SKM-1 (cell line): ENCODE results near the gene USP38.
"Not testable (repeated sequence)": the region's sequence is repeated elsewhere in the genome, so short reads cannot be mapped to it uniquely, and the experiment has no call there.

Source experiments
- DNase-seq: peaks from one replicate; lab custom pipeline; 2025; ENCODE audit not compliant: unreplicated experiment; lab: John Stamatoyannopoulos, UW

Gene USP38

GRCh38 chr4:143257356-143257755, 72.6 kb downstream of the USP38 start:
- DNase-seq, result no peak

DNA sequence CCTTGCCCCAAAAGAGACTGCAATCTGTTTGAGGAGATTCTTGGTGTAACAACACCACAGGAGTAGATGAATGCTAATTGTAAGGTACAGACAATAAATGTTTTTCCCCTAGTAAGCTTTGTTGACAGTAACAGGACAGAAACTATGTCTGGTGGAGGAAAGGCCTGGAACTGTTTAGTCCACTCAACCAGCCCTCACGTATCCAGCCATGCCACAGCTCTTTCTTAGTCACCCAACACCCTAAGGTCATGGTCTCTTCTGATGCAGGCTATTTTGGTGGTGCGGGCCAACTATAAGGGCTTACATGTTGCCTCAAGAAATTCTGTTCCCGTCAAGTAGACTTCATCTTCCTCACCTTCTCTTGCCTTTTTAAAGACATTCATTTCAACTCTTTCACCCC, 76.0 kb downstream of the USP38 start:
- no peak for DNase-seq

- no peak for DNase-seq
These were observed 78.1 kb downstream of the USP38 start for GRCh38 chr4:143262838-143263237.

GRCh38 chr4:143267690-143268089, 83.0 kb downstream of the USP38 start:
- DNase-seq, result not testable (repeated sequence)

- DNase-seq, result no peak
These were observed 85.6 kb downstream of the USP38 start for GRCh38 chr4:143270256-143270838.
